IPS DF 4.7 (cell line): Measurements from ENCODE around the gene NOPCHAP1.
"Not testable (repeated sequence)": the region's sequence is repeated elsewhere in the genome, so short reads cannot be mapped to it uniquely, and the experiment has no call there.

Experiments used
- DNase-seq: peaks from one replicate; pipeline ENCODE4 v3.0.0-alpha.2; 2013; ENCODE audit warnings: low spot score; ENCODE audit errors: extremely low read depth

Gene NOPCHAP1, protein sequence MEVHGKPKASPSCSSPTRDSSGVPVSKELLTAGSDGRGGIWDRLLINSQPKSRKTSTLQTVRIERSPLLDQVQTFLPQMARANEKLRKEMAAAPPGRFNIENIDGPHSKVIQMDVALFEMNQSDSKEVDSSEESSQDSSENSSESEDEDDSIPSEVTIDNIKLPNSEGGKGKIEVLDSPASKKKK

DNA sequence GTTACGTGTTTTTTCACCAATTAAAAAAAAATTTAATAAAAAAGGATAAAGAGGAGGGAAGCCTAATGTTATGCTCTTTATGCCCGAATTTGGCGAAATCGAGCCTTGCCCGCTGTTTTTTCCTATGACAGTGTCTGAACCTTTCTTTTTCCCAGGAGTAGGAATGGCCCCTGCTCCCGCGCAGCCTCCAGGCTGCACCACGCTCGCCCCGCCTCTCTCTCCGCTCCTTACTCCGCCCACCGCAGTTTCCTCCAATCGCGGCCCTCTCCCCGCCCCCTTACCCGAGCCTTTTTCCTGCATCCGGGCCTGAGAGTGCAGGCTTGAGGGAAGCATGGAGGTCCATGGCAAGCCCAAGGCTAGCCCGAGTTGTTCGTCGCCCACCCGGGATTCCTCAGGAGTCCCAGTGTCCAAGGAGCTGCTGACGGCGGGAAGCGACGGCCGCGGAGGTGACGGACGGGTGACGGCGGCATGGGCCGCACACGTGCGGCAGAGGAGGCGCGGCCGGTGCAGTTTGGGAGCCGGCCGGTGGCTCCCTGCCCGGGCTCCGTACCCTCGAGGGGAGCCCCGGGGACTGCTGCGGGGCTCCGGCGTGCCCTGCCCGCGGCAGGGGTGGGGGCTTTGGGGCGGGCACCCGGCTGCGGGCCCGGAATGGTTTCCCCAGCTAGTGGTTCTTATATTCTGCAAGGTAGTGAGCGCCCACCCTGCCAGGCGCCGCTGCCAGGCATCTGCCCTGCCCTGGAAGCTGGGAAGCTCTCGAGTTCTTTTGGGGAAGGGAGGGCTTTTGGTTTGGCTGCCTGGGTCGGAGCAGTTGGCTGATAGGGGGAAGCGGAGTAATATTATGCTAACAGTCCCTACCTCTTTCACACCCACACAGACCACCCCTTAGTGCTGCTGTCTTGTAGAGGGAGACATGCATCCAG lies at the start of gene NOPCHAP1:
TSS of gene NOPCHAP1 (plus strand) at position 295 of the 920 bp plus-strand sequence. CDS start at position 332, 37 bp downstream.
- DNase-seq: peak; percentile 68

DNA sequence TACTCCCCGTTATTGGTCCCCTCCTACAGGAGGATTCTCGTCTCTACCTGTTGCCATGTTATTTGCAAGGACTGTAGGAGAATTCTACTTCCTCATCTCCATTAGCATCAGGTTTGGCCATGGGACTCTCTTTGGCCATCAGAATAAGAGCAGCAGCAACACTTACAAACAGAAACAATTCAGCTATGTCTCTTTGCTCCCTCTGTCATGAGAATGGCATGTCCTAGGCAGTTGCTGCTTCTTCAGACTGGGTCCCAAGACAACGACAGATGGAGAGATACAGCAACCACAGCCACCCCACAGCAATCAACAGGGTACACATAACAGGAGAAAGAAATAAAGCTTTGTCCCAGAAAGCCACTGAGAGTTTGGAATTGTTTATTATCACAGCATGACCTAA lies 47.7 kb upstream of the NOPCHAP1 start:
- DNase-seq: no peak

DNA sequence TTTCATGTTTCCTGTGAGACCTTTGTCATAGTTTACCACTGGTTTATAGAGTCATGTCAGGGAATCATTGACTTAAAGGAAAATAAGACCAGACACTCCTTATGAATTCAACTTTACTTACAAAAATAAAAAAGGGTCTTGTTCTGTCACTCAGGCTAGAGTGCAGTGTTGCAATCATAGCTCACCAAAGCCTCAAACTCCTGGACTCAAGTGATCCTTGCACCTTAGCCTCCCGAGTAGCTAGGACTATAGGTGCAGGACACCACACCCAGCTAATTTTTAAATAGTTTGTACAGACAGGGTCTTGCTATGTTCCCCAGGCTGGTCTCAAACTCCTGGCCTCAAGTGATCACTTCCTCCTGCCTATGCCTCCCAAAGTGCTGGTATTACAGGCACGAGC lies 47.0 kb upstream of the NOPCHAP1 start:
- no peak for DNase-seq

DNA sequence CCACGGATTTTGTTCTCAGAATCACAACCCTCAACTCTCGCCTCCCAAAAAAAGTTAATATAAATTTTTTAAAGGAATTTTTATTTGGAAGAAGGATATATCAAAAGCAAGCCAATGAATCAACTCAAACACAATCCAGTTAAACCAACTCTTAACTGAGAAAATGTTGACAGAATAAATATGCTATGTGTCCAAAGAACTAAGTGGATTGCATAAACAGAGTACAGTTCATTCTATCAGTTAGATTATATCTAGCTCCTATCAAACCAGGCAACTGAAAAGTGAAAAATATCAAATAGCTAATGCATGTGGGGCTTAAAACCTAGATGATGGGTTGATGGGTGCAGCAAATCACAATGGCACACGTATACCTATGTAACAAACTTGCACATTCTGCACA lies 44.7 kb upstream of the NOPCHAP1 start:
- DNase-seq: no peak

DNA sequence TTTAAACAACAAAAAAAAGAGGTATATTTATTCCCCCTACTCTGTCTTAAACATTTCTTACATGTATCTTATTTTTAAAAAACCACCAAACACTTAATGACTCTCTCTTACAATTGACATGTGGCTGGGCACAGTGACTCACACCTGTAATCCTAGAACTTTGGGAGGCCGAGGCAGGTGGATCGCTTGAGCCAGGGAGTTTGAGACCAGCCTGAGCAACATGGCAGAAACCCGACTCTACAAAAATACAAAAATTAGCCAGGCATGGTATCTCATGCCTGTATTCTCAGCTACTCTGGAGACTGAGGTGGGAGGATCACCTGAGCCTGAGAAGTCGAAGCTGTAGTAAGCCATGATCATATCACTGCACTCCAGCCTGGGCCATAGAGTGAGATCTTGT lies 44.0 kb upstream of the NOPCHAP1 start:
- DNase-seq: no peak

DNA sequence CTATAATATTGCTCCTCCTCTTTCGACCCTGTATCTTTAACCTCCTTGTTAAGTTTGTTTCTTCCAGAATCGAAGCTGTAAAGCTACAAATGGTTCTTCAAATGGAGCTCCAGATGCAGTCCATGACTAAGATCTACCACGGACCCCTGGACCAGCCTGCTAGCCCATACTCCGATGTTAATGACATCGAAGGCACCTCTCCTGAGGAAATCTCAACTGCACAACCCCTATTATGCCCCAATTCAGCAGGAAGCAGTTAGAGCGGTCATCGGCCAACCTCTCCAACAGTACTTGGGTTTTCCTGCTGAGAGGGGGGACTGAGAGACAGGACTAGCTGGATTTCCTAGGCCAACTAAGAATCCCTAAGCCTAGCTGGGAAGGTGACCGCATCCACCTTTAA lies 42.7 kb upstream of the NOPCHAP1 start:
- not testable (repeated sequence) for DNase-seq

DNA sequence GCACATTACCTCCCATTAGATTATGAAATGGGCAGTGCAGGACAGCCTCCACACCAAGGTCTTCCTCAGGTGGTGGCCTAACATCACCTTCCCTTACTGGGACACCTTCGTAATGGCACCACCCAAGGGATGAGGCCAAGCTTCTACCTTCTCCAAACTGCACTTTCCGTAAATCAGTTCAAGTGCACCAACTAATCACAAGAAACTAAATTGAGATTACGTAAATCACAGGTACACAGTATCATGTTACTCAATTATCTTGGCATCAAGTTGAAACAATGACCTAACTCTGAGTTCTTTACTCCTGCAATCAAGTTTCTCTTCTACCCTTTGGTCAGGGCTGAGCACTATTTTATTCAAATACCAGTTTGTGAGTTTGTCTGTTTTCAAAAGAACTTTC lies 41.9 kb upstream of the NOPCHAP1 start:
- DNase-seq: no peak

DNA sequence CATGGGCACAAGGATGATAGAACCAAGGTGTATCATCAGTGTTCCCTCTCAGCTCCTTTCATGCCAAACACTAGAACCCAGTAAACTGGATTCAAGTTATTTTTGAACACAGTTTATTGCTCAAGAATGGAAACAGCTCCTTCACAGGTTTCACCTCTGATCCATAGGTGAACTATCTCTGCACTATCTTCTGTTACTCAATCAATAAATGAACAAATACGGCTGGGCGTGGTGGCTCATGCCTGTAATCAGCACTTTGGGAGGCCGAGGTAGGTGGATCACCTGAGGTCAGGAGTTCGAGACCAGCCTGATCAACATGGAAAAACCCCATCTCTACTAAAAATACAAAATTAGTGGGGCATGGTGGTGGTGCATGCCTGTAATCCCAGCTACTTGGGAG lies 37.4 kb upstream of the NOPCHAP1 start:
- DNase-seq: not testable (repeated sequence)

DNA sequence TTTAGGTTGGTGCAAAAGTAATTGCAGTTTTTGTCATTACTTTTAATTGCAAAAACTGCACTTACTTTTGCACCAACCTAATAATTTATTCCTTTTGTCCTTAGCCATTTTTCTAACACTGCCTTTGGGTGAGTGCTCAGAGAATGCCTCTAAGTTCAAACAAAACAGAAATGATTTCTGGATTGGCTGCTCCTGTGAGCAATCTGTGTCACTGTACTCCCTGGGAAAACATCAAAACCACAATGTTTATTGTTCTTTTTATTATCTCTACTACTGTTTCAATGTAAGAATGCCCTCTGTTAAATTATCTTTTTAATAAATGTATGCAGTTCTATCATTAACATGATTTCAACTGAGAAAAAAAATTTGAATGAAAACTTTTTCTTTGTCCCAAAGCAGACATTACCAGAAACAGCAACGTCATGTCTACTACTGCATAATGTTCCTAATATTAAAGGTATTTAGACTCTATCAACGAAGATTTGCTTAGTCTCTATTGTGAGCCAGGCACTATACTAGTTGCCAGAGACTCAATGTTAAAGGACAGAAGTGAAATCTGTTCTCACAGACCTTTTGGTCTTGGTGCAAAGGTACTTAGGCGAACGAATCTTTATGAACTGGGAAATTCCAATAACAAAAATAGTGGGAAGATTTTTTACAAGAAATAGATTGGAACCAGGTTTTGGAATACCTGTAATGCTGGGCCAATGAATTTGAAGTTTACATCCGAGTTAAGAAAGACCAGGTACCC lies 34.2 kb upstream of the NOPCHAP1 start:
- no peak for DNase-seq

DNA sequence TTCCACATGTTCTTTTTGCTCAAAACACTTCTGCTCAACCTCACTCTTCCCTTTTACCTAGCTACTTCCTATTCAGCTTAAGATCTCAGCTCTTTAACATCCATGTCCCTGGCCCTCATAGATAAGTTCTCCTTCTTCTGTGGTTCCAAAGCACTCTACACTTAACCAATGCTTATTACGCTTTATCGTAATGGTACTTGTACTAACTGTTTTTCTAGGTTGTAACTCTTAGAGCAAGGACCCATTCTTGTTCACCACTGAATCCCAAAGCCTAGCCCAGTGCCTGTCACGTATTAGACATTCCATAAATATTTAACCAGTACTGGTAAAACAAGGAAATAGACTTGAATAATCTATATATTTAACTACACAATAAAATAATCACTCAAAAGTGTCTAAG lies 33.3 kb upstream of the NOPCHAP1 start:
- no peak for DNase-seq

DNA sequence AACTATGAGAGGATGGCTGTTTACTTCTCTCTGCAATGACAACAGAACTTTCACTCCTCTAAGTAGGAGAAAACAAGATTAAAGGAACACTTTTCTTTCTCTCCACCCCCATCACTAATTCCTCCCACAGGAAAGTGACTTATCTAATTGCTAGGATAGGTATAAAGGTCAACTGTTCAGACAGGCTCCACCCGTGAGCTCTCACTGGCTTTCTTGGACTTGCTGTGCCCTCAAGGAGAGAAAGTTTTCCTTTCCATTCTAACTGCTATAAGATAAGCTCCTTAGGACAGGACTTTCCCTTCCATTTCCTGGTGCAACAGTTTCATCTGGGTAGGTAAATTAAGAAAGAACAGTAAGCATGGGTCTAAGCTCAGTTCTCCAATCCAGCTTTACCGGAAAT lies 32.8 kb upstream of the NOPCHAP1 start:
- no peak for DNase-seq

DNA sequence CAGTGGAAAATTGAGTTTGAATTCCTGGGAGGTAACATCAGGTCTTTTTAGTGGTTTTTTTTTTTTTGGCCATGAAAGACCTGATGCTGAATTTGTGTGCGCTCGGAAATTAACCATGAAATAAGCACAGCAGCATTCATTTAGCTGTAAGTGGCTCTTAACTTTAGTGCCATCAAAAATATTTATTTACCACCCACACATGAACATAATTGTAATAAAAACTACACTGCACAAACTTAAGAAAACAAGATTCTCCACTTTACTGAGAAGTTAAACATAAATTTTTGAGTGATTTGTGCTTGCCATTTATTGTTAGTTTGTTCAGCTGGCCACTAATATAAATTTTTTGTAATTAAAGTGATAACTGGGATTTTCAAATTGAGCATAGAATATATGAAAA lies 30.4 kb upstream of the NOPCHAP1 start:
- DNase-seq: no peak

DNA sequence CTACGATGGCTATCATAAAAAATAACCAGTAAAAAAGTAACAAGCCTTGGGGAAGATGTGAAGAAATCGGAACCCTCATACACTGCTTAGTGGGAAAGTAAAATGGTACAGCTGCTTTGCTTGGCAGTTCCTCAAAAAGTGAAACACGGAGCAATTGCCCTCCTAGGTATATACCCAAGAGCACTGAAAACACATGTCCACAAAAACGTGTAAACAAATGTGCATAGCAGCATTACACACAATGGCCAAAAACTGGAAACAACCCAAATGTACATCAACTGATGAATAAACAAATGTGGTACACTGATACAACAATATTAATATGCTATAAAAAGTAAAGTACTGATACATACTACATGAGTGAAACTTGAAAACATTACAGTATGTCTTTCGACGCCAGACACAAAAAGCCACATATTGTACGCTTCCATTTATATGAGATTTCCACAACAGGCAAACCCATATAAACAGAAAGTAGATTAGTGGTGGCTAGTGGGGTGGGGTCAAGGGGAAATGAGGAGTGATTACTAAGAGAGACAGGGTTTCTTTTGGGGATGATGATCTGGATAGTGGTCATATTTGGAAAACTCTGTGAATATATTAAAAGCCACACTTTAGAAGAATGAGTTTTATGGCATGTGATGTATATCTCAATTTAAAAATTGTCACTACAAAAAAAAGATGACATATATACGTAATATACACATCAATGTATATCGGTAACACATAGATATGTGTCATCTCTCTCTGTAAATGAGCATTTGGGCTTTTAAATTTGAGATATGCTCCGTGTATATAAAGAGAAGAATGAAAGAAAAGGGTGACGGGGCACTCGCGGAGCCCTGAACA lies 29.0 kb upstream of the NOPCHAP1 start:
- no peak for DNase-seq

DNA sequence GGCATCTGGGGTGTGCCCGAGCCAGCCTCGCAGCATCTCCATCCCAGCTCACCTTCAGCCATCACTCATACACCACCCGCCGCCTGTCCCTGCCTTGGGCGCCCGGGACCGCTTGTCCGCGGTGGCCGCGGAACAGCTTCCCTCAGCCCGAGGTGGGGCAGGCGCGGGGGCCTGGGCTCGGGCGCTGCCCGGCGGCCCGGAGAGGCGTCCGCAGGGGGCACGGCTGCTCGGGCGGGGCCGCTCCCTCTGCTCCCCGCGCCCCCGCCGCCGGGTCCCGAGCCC lies 28.5 kb upstream of the NOPCHAP1 start:
- no peak for DNase-seq

DNA sequence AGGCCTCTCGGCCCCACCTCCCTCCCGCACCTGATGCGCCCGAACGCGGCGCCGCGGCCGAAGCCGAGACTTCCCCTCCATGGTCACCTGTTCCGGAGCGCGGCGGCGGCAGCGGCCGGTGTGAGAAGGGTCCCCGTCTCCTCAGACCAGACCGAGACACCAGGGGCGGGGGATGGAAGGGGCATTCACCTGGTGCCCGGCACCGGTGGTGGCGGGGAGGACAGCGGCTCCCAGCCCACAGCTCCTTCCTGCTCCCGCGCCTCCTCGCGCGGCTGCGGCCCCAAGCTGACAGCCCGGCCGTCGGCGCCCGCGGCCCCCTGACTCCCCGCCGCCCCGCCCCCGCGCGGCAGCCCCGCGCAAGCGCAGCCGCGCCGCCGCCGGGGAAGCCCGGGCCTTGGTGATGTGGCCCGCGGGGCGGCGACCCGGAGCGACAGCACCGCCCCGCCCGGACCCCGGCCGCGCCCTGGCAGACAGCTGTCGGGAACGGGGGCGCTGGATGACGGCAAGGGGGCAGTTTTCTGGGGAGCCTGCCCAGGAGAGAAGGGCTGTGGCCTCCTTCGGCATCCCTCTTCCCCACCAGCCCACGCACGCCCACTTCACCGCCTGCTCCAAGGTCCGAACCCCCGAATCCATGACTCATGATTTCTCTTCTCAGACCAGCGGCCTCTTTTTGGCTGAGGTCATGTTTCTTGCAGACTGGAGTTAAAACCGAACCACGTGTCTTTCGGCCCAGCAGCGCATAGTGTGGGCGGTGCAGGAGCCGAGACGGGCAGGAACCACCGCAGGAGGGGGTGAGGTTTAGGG lies 27.9 kb upstream of the NOPCHAP1 start, which contains the start of gene SLC41A2:
TSS of gene SLC41A2 (minus strand) at position 290 of the 804 bp plus-strand sequence. CDS start 29,763 bp downstream, outside the sequence.
- DNase-seq: peak; percentile 33

DNA sequence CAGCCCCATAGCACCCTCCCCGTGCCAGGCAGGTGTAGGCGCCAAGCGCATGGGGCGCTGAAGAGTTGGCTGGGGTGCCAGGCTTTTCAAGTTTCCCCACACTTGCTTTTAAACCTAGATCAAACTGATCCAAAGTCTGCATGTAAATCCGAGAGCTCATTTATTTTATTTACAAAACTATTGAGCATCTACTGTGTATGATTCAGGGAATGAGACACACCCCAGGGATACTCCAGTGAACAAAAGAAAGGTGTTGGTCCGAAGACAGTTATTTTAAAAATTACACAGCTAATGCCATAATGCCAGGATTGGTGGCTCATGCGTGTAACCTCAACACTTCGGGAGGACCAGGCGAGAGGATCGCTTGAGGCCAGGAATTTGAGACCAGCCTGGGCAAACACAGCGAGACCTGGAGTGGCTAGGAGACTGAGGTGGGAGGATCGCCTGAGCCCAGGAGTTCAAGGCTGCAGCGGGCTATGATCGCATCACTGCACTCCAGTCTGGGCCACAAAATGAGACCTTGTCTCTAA lies 27.2 kb upstream of the NOPCHAP1 start:
- no peak for DNase-seq

DNA sequence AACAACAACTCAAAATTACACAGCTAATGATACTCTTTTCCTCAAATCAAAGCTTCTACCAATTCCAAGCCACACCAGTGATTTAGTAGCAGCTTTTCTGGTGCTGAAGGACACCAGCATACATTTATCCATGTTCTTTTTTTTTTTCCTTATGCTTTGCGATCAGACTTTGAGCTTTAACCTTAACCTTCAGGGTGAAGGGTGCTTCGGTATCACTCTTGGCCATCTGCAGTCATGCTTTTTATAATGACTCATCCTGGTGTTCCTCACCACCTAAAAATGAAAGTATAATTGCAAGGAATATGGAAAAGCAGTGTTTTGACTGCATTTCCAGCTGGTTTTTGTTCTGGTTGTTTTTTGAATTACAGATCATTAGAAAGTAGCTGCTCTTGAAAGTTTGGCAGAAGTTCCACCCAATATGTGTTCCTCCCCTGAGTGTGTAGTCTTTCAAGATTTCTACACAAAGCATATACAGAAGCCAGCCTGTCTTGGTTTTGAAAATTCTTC lies 26.7 kb upstream of the NOPCHAP1 start:
- no peak for DNase-seq

DNA sequence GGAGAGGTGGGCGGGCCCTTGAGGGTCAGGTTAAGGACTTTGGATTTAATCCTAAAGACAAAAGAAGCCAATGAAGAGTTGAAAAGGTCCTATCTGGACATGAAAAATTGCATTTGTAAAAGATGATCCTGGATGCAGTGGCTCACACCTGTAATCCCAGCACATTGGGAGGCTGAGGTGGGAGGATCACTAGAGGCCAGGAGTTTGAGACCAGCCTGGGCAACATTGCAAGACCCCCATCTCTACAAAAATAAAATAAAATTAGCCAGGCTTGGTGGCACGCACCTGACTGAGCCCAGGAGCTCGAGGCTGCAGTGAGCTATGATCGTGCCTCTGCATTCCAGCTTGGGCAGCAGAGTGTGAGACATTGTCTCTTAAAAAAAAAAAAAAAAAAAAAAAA lies 25.7 kb upstream of the NOPCHAP1 start:
- DNase-seq: no peak

DNA sequence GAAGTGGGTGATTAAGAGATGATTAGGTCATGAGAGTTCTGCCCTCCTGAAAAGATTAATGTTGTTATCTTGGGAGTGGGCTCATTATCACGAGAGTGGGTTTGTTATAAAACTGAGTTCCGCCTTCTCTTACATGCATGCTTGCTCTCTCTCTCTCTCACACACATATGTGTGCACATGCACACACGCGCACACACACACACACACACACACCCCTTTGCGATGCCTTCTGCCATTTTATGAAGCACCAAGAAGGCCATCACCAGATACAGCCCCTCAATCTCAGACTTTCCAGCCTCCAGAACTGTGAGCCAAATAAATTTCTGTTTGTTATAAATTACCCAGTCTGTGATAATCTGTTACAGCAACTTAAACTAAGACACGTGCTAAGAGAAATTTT lies 22.4 kb upstream of the NOPCHAP1 start:
- no peak for DNase-seq
